HepG2 (cell line): ENCODE results near the gene ZC3H7B. TPM values are rescaled to one million over a fixed set of nuclear protein-coding genes. Genes with fewer than 3 reads are reported as not detected.

Source experiments
- CEBPG ChIP-seq: IDR thresholded peaks from 2 replicates; pipeline ENCODE4 v1.6.1; 2016
- CREB1 ChIP-seq, 2 experiments: fragments of 450-650 bp in 1 of 2; IDR thresholded peaks; 2 replicates each; pipeline ENCODE4 v1.6.1; 2016 to 2017; ENCODE audit warnings: control low read depth in 1 of 2, mild to moderate bottlenecking in 1 of 2, missing compliant biosample characterization in 1 of 2, missing genetic modification characterization in 1 of 2
- DMAP1 ChIP-seq: IDR thresholded peaks from 2 replicates; pipeline ENCODE4 v1.6.1; 2016
- DMTF1 ChIP-seq: sonication (generic); formaldehyde crosslinking; IDR thresholded peaks from 2 replicates; pipeline ENCODE4 v1.4.0; 2020; ENCODE audit warnings: mild to moderate bottlenecking, missing genetic modification reagents
- GATA4 ChIP-seq: sonication (generic); IDR thresholded peaks from 2 replicates; pipeline ENCODE4 v1.6.1; 2016; ENCODE audit warnings: antibody characterized with exemption, low read depth, borderline replicate concordance
- HOXA5 ChIP-seq: sonication (generic); formaldehyde crosslinking; IDR thresholded peaks from 2 replicates; pipeline ENCODE4 v1.4.0; 2020; ENCODE audit warnings: missing genetic modification reagents
- JDP2 ChIP-seq: sonication (generic); formaldehyde crosslinking; IDR thresholded peaks from 2 replicates; pipeline ENCODE4 v1.8.1; 2022; ENCODE audit warnings: missing genetic modification reagents, borderline replicate concordance
- KDM6A ChIP-seq: IDR thresholded peaks from 2 replicates; pipeline ENCODE4 v1.6.1; 2016; ENCODE audit warnings: low read depth
- PLRG1 ChIP-seq: fragments of 450-650 bp; conservative IDR thresholded peaks from 2 replicates; pipeline ENCODE4 v1.6.1; 2016
- RBAK ChIP-seq: sonication (generic); formaldehyde crosslinking; IDR thresholded peaks from 2 replicates; pipeline ENCODE4 v1.5.1; 2020; ENCODE audit warnings: mild to moderate bottlenecking, missing genetic modification reagents
- REL ChIP-seq: sonication (generic); formaldehyde crosslinking; conservative IDR thresholded peaks from 2 replicates; pipeline ENCODE4 v1.8.0; 2022; ENCODE audit warnings: mild to moderate bottlenecking, missing genetic modification reagents, moderate library complexity
- SMAD3 ChIP-seq: sonication (generic); formaldehyde crosslinking; IDR thresholded peaks from 2 replicates; pipeline ENCODE4 v1.4.0; 2020; ENCODE audit warnings: missing genetic modification reagents
- SMAD9 ChIP-seq: sonication (generic); formaldehyde crosslinking; IDR thresholded peaks from 2 replicates; pipeline ENCODE4 v1.5.1; 2020; ENCODE audit warnings: mild to moderate bottlenecking, missing genetic modification reagents
- ZBTB2 ChIP-seq: sonication (generic); formaldehyde crosslinking; IDR thresholded peaks from 2 replicates; pipeline ENCODE4 v1.8.0; 2022; ENCODE audit warnings: low read depth, missing genetic modification reagents
- ZBTB49 ChIP-seq: sonication (generic); formaldehyde crosslinking; IDR thresholded peaks from 2 replicates; pipeline ENCODE4 v1.4.0; 2020; ENCODE audit warnings: missing genetic modification reagents, borderline replicate concordance
- ZNF207 ChIP-seq: fragments of 450-650 bp; IDR thresholded peaks from 2 replicates; pipeline ENCODE4 v1.6.1; 2016; ENCODE audit warnings: antibody characterized with exemption, borderline replicate concordance
- ZNF224 ChIP-seq: sonication (generic); formaldehyde crosslinking; IDR thresholded peaks from 2 replicates; pipeline ENCODE4 v1.5.0; 2020; ENCODE audit warnings: mild to moderate bottlenecking, missing genetic modification reagents
- ZNF510 ChIP-seq: sonication (generic); formaldehyde crosslinking; IDR thresholded peaks from 2 replicates; pipeline ENCODE4 v1.4.0; 2020; ENCODE audit warnings: low read depth, mild to moderate bottlenecking, missing genetic modification reagents
- ZNF574 ChIP-seq: sonication (generic); formaldehyde crosslinking; IDR thresholded peaks from 2 replicates; pipeline ENCODE4 v1.4.0; 2020; ENCODE audit warnings: missing genetic modification reagents
- ZNF678 ChIP-seq: sonication (generic); formaldehyde crosslinking; IDR thresholded peaks from 2 replicates; pipeline ENCODE4 v1.4.0; 2020; ENCODE audit warnings: mild to moderate bottlenecking, missing genetic modification reagents
- ZNF703 ChIP-seq: sonication (generic); formaldehyde crosslinking; IDR thresholded peaks from 2 replicates; pipeline ENCODE4 v1.5.1; 2020; ENCODE audit warnings: missing genetic modification reagents, mild to moderate bottlenecking, moderate library complexity, borderline replicate concordance
- polyA plus RNA-seq, 8 experiments: library from polyadenylated mRNA; depleted of rRNA in 3 of 8; stranded (reverse) in 7 of 8; unstranded in 1 of 8; fragments of >200 nt; fragmentation: Illumina TruSeq in 4 of 8; extraction: Trizol in 4 of 8; gene quantifications; 2 replicates each; pipeline versions ENCODE4 v1.2.1 to v1.2.3, GENCODE V29; 2011 to 2016; ENCODE audit warnings: low read depth in 4 of 8, missing spikeins in 1 of 8, mixed read lengths in 1 of 8; ENCODE audit not compliant: insufficient read depth in 1 of 8
- total RNA-seq, 5 experiments: library from RNA; depleted of rRNA; stranded (reverse); fragments of >200 nt; fragmentation: Illumina TruSeq; extraction: Trizol; gene quantifications; 2 replicates each; pipeline ENCODE4 v1.2.3, GENCODE V29; 2016; ENCODE audit warnings: low read depth in 1 of 5

The ZC3H7B gene
- total and polyA plus RNA-seq, 2 of the 13 experiments (the other 11 are each of a cell fraction or from before 2014, with no cell fraction given), result 26.4 to 37.2 TPM

GRCh38 chr22:41401781-41402648 is 100.7 kb downstream of the ZC3H7B start (continued):
- TF ChIP-seq ZNF207, result no peak
- TF ChIP-seq ZNF510 (CRISPR knock-in tag), result no peak
- TF ChIP-seq SMAD9 (CRISPR knock-in tag), result no peak
- TF ChIP-seq PLRG1, result no peak
- TF ChIP-seq ZBTB49 (CRISPR knock-in tag), result no peak
- no peak; the same call in 1 of the 2 replicates for TF ChIP-seq ZNF574 (CRISPR knock-in tag)
- TF ChIP-seq CEBPG (CRISPR knock-in tag), result no peak
- TF ChIP-seq ZBTB2, result no peak
- TF ChIP-seq RBAK, result no peak
- TF ChIP-seq SMAD3 (CRISPR knock-in tag), result no peak
- TF ChIP-seq REL, result no peak
- TF ChIP-seq ZNF678 (CRISPR knock-in tag), result no peak
- TF ChIP-seq JDP2, result no peak
- TF ChIP-seq ZNF224 (CRISPR knock-in tag), result no peak
- TF ChIP-seq ZNF703 (CRISPR knock-in tag), result no peak
- peak; percentile 47; the same call in 1 of the 2 replicates for TF ChIP-seq CREB1 (IDR thresholded peaks at IDR 0.05)
- TF ChIP-seq CREB1 (CRISPR knock-in tag; IDR thresholded peaks at IDR 0.05), result no peak
- no peak for TF ChIP-seq KDM6A (CRISPR knock-in tag)
- TF ChIP-seq HOXA5 (CRISPR knock-in tag), result no peak
- no peak for TF ChIP-seq GATA4
- no peak for TF ChIP-seq DMTF1 (CRISPR knock-in tag)
- TF ChIP-seq DMAP1, result no peak
